Sciatic nerve (tissue), 2 donors: Measurements from ENCODE around the gene ZNF384. TPM values are rescaled to one million over a fixed set of nuclear protein-coding genes. Genes with fewer than 3 reads are reported as not detected.
"Not testable (repeated sequence)": the region's sequence is repeated elsewhere in the genome, so short reads cannot be mapped to it uniquely, and the experiment has no call there.

ENCODE experiments used
- ATAC-seq: fragments of 200-7000 bp; cut with Tn5 transposase; one replicate; pipeline ENCODE4 v1.9.1; 2020; ENCODE audit warnings: mild to moderate bottlenecking, moderate library complexity
- DNase-seq: peaks from one replicate; pipeline ENCODE4 v3.0.0-alpha.2; 2020; ENCODE audit warnings: low spot score
- intact Hi-C: fragments of 100-400 bp; cut with DNase I; formaldehyde crosslinking; loops from one replicate; pipeline ENCODE4 v1.14.2; 2022
- total RNA-seq: library from RNA; stranded (reverse); fragmentation: NEBNext Ultra II Directional; extraction: Animal tissue kit (Norgen Biotek cat#: 25700); gene quantifications from one replicate; pipeline ENCODE4 v1.2.1, GENCODE V29; 2021
- donor health status: DM: no; HTN: no; CAD: no.
- donor health status: DM: no; HTN: no; CAD: no.

ZNF384 gene
- total RNA-seq = 52.7 TPM

DNA sequence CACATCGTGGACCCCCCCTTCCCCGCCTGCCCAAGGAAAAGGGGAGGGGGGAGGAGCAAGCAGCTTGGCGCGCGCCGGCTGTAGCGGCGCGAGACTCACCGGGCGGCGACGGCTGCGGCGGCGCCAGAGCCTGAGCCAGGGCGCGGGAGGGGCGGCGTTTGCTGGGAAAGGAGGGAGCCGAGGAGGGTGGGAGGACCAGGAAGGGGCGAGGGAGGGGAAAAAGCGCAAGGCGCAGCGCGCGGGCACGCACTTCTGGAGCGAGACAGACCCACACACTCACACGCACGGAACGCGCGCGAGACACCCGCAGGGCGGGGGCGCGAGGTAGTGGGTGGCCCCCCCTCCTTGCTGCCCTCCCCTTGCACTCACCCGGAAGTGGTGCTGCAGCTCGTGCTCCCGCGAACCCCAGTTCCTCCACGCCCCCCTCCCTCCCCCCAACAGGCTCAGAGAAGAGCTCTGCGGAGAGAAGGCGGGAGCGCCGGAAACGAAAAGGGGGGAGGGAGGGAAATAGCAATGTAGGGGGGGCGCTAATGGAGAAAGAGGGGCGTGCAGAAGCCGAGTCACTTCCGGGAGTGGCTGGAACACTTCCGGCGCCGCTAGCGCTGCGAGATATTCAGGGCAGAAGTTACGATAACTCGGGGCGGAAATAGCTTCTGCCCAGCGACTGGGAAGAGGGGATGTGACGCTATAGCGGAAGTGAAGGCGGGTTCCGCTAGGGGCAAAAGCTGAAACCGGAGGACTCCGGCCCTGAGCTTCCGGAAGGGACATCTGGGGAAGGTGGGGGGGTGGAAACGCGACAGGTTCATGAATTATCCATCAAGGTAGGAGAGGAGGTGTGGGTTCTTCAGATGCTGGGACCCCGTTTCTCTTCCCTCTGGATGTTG is at the start of gene ZNF384:
Gene ZNF384 (minus strand): TSS at position 377 of the 884 bp plus-strand sequence. CDS start 9,855 bp downstream, outside the sequence.
- intact Hi-C loops = no loop called here
- peak; percentile 97 for ATAC-seq
- DNase-seq = peak; percentile 97

DNA sequence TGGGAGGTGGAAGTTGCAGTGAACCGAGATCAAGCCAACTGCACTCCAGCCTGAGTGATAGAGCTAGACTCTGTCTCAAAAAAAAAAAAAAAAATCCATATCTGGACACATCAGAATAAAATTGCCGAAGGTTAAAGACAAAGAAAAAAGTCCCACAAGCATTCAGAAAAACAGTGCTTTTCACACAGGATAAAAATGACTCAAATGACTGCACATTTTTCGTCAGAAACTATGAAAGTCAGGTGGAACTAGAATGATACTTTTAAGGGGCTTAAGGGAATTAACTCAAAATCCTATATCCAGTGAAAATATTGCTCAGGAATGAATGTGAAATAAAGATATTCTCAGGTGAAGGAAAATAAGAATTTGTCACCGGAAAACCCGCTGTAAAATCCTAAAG is 47.6 kb upstream of the ZNF384 start:
- intact Hi-C loops = no loop called here
- DNase-seq (no peak), ATAC-seq (no peak)

DNA sequence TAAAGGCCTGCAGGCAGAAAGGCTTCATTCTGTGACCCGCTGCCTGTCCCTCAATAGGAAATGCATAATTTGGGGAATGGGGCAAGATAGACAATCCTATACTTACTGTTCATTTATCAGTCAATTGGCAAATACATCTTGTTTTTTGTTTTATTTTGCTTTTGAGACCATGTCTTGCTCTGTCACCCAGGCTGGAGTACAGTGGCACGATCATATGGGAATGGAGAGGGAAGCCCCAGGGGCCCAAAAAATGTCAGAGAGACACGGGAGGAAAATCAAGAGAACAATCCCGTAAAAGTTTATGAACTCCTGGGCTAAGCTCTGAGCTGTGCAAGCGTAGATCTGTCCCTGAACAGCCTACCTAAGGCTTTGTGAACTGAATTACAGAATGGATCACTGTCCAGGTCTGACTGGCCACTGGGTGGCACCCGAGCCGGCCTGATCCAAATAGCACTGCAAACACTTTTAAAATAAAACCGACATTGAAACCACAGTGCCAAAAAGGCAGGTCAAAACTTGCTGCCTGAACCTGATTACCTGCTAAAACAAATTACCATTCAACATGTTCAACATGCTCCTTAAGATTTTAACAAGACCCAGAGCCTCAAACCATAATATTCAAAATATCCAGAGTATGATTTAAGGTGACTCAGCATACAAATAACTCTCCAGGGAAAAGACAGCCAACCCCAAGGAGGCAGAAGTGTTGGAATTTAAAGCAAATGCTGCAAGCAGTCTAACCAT is 46.4 kb upstream of the ZNF384 start:
- intact Hi-C loops = no loop called here
- DNase-seq = peak; percentile 78
- peak; percentile 92 for ATAC-seq

DNA sequence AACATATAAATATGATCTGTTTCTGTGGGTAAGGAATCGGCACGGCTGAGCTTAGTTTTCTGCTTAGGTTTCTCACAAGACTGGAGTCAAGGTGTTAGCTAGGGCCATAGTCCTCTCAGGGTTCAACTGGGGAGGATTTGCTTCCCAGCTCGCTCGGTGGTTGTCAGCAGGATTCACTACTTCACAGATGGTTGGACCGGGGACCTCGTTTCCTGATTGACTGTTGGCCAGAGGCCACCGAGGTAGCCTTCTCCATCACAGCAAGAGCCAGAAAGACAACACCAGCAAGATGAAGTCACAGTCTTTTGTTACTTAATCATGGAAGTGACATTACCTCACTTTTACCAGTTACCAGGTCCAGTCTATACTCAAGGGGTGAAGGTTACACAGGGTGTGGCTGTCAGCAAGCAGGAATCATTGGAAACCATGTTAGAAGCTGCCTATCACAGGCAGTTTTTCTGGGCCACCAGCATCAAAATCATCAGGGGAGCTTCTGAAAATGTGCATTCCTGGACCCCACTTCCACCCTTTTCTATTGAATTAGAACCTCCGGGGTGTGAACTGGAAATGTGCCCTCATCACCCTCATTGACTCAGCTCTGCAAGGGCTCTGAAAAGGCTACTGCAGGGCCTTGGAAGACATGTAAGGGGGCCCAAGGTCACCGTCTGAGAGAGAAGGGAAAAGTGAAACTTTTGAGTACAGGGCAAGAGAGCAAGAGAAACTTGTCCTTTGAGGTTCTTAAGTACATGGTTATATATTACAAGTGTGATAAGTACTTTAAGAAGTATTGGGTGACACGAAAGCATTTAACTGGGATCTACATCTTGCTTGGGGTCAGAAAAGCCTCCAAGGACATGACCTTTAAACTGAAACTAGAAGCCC is 45.6 kb upstream of the ZNF384 start:
- intact Hi-C loops = no loop called here
- no peak for DNase-seq
- no peak for ATAC-seq

DNA sequence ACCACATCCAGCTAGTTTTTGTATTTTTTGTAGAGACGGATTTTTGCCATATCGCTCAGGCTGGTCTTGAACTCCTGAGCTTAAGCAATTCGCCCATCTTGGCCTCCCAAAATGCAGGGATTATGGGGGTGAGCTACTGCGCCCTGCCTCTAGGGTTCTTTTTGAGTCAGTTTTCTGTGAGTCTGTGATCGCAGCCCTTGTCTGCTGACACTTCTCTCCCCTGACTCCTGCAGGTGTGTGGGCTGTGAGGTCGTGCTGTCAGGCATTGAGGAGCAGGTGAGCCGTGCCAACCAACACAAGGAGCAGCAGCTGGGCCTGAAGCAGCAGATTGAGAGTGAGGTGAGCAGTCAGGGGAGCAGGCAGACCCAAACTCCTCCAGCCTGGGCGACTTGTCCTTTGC is 41.0 kb upstream of the ZNF384 start:
- DNase-seq (no peak), ATAC-seq (no peak)
- intact Hi-C loops = no loop called here

DNA sequence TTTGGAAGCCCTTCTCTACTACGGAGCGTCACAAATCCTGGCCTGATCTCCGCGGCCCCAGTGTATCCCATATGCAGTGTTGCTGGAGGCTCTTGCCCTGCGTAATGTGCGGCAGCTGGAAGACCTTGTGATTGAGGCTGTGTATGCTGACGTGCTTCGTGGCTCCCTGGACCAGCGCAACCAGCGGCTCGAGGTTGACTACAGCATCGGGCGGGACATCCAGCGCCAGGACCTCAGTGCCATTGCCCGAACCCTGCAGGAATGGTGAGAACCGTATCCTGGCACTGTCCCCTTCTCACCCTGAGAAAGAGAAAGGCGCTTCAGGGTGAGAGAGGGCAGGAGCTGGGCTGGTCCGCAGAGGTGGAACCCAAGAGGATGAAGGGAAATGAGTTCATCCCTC is 40.0 kb upstream of the ZNF384 start:
- no peak for ATAC-seq
- intact Hi-C loops = no loop called here
- DNase-seq = no peak

DNA sequence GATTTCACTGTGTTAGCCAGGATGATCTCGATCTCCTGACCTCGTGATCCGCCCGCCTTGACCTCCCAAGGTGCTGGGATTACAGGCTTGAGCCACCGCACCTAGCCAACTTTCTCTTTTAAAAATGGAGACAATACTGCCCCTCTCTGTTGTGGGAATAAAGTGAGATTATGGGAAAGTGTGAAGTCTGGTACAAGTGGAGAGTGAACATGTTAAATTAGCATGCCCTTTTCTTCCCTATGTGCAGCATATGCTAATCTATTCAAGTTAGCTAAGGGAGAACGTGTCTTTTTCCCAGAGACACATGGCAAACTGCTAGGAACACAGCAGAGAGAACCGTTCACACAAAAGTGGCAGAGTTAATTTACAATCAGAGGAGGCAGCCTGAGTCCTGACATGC is 36.2 kb upstream of the ZNF384 start:
- no peak for DNase-seq
- ATAC-seq = no peak
- intact Hi-C loops = no loop called here

DNA sequence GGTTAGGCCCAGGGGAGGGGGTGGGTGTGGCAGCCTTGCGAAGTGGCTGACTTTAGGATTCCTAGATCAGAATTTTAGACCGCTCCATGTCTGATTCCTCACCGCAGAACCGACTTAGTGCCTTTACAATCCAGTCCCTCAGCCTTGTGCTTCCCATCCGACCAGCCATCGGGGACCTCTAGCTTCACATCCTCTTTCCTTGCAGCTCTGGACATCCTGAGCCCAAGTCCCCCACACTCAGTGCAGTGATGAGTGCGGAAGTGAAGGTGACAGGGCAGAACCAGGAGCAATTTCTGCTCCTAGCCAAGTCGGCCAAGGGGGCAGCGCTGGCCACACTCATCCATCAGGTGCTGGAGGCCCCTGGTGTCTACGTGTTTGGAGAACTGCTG is 35.2 kb upstream of the ZNF384 start:
- ATAC-seq (peak; percentile 23), DNase-seq (no peak)
- intact Hi-C loops = no loop called here

DNA sequence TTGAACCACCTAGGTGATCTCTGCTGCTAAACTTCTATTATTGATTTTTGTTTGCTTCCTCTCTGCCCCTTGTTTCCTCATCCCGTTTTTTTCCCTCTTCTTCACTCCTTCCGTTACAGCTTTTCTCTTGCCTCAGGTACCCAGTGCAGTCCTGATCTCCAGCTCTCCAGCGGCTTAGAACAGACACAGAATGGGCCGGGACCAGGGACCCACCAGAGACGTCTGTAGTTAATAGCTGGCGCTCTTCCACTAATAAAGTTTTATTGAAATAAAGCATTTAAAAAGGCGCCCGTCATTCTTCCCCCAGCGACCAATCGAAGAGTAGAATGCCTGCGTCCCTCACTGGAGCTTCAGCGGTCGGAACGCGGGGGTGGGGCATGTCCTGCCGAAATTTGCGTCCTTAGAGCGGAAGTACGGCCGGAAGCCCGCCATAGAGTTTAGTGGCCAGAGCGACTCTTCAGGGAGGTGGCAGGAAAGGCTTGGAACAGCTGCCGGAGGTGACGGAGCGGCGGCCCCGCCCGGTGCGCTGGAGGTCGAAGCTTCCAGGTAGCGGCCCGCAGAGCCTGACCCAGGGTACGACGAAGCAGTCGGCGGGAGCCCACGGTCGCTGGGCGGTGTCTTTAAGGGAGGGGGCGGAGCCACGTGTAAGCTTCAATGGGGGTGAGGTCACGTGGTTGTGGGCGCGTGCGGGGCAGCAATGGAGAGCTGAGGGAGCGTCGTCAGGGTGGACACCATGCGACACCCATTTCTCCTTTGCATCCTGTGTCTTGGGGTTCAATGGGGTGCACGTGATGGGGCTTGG is 34.6 kb upstream of the ZNF384 start, which contains the start of gene COPS7A:
Gene COPS7A (plus strand): TSS at position 440 of the 802 bp plus-strand sequence. CDS start 611 bp downstream, outside the sequence.
- ATAC-seq (peak; percentile 99), DNase-seq (peak; percentile 98)
- intact Hi-C loops = no loop called here

DNA sequence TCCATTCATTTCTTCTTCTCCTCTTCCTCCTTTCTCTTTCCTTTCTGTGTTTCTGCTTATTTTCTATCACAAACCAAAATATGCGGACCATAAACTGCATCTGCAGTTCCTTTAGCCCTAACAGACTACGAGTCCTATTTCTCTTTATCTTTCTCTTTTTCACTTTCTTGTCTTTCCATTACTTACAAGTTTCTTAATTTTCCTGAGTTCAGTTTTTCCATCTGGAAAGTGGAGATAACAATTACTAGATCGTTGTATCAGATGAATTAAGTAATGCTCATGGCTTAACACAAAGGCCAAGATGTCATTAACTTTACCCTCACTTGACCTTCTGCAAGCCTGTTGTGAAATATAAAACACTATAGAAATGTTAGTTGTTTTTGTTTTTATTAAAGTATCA is 33.7 kb upstream of the ZNF384 start:
- intact Hi-C loops = no loop called here
- DNase-seq (no peak), ATAC-seq (no peak)

DNA sequence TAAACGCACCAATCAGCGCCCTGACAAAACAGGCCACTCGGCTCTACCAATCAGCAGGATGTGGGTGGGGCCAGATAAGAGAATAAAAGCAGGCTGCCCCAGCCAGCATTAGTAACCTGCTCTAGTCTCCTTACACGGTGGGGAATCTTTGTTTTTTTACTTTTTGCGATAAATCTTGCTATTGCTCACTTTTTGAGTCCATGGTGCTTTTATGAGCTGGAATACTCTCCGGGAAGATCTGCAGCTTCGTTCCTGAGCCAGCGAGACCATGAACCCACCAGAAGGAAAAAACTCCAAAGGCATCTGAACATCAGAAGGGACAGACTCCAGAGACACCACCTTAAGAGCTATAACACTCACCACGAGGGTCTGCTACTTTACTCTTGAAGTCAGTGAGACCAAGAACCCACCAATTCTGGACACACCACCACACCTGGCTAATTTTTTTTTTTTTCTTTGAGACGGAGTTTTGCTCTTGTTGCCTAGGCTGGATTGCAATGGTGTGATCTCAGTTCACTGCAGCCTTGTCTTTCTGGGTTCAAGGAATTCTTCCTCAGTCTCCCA is 27.8 kb upstream of the ZNF384 start:
- ATAC-seq = no peak
- DNase-seq = no peak
- intact Hi-C loops = no loop called here

DNA sequence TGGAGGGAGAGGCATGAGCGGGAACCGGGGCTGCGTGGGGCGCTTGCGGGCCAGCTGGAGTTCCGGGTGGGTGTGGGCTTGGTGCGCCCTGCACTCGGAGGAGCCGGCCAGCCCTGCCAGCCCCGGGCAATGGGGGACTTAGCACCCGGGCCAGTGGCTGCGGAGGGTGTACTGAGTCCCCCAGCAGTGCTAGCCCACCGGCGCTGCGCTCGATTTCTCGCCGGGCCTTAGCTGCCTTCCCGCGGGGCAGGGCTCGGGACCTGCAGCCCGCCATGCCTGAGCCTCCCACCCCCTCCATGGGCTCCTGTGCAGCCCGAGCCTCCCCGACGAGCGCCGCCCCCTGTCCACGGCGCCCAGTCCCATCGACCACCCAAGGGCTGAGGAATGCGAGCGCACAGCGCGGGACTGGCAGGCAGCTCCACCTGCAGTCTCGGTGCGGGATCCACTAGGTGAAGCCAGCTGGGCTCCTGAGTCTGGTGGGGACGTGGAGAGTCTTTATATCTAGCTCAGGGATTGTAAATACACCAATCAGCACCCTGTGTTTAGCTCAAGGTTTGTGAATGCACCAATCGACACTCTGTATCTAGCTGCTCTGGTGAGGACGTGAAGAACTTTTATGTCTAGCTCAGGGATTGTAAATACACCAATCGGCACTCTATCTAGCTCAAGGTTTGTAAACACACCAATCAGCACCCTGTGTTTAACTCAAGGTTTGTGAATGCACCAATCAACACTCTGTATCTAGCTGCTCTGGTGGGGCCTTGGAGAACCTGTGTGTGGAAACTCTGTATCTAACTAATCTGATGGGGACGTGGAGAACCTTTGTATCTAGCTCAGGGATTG is 27.1 kb upstream of the ZNF384 start:
- intact Hi-C loops, ATAC-seq, DNase-seq: not testable (repeated sequence)

DNA sequence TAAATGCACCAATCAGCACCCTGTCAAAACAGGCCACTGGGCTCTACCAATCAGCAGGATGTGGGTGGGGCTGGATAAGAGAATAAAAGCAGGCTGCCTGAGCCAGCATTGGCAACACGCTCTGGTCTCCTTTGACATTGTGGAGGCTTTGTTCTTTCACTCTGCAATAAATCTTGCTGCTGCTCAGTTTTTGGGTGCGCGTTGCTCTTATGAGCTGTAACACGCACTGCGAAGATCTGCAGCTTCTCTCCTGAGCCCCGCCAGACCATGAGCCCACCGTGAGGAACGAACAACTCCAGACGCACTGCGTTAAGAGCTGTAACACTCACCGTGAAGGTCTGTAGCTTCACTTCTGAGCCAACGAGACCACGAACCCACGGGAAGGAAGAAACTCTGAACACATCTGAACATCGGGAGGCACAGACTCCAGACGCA is 19.8 kb upstream of the ZNF384 start:
- intact Hi-C loops = no loop called here
- DNase-seq = no peak
- no peak for ATAC-seq

DNA sequence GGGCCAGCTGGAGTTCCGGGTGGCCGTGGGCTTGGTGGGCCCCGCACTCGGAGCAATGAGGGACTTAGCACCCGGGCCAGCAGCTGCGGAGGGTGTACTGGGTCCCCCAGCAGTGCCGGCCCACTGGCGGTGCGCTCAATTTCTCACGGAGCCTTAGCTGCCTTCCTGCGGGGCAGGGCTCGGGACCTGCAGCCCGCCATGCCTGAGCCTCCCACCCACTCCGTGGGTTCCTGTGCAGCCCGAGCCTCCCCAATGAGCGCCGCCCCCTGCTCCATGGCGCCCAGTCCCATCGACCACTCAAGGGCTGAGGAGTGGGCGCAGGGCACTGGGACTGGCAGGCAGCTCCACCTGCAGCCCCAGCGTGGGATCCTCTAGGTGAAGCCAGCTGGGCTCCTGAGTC is 19.2 kb upstream of the ZNF384 start:
- ATAC-seq, intact Hi-C loops, DNase-seq: not testable (repeated sequence)

DNA sequence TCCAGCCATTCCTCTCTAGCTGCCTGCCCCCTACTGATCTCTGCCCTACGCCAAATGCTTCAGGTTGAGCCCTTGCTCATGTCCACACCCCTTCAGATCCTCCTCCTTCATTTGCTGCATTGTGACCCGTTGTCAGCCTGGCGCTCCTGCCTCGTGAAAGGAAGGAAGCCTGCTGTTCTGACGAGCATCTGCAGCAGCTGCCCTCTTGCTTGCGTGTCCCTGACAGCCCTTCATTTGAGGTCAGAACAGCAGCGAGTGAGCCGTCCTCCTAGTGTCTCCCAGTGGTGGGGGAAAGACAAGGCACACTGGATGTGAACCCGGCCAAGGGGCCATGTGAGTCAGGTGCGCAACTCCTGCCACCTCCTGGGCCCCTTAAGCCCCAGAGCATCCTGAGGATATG is 14.5 kb upstream of the ZNF384 start:
- no peak for ATAC-seq
- intact Hi-C loops = no loop called here
- DNase-seq = no peak

DNA sequence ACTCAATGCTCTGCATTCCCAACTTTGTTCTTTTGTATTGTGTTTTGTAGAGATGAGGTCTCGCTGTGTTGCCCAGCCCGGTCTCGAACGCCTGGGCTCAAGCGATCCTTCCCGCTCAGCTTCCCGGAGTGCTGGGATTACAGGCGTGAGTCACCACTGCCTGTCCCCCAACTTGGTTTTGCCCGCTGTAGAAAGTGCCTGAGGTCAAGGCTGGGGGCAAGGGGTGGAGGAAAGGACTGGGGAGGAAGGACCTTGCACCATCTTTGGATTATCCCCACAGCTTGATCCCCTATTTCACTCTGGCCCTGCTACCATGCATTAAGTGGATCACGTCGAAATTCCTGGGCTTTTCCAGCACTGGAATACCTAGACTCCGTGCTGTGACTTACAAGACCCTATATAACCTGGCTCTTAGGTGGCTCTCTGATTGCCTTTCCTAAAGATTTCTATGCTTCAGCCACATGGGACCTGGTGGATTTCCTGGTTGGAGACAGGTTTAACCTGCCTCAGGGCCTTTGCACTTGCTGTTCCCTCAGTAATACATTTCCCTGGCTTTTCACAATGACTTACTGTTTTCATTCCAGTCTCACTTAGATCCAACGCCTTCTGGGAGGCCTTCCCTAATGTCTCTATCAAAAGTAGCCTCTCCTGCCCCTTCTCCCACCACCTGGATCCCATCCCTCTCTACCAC is 12.0 kb upstream of the ZNF384 start:
- ATAC-seq = peak; percentile 21
- no peak for DNase-seq
- intact Hi-C loops = no loop called here

DNA sequence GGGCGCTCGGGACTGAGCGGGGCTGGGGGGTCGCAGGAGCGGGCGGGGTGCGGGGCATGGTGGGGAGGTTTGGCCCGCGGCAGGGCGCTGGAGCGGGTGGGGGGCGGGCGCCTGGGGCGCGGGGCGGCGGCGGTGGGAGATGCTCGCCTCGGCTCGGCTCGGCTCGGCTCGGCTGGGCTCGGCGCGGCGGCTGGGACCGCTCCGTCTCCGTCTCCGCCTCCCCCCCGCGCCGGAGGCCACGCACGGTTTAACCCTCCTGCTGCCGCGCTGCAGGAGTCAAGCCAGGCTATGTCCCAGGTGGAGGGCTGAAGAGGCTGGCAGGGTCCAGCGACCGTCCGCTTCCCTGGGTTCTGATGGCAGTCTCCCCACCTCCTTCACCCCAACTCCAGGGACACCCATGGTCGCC is 11.5 kb upstream of the ZNF384 start, which contains the start of gene PIANP:
Gene PIANP (minus strand): TSS at position 170 of the 406 bp plus-strand sequence. CDS start 2,754 bp downstream, outside the sequence.
- intact Hi-C loops = no loop called here
- peak; percentile 72 for DNase-seq
- peak; percentile 77 for ATAC-seq
